ENCODE results near the gene HACL1. TPM values are rescaled to one million over a fixed set of nuclear protein-coding genes. Genes with fewer than 3 reads are reported as not detected.

The HACL1 gene
- total RNA-seq, 1 experiment from 2014 or later = 44.9 TPM

- DNase-seq (ENCODE audit: low spot score) (no peak), ATAC-seq (no peak)
- no peaks in the 10 kb centered on the region for H3K27me3 Mint-ChIP-seq (ENCODE audit: low read depth)
- ChIA-PET CTCF (no interaction called here), POLR2A (no interaction called here)
- H3K36me3 Mint-ChIP-seq = peaks cover 44% of the 10 kb centered on the region
- no peaks in the 10 kb centered on the region for H3K4me1 Mint-ChIP-seq
- H3K27ac Mint-ChIP-seq = no peak overlapping the region
- TF ChIP-seq SMAD4 (CRISPR knock-in tag; IDR thresholded peaks at IDR 0.05) = no peak
- no peak for TF ChIP-seq TEAD1 (CRISPR knock-in tag; IDR thresholded peaks at IDR 0.05)
- no peak for TF ChIP-seq ZBTB21 (CRISPR knock-in tag; IDR thresholded peaks at IDR 0.05; ENCODE audit: borderline replicate concordance)
- no peak for TF ChIP-seq NR1H2 (CRISPR knock-in tag; IDR thresholded peaks at IDR 0.05)
- TF ChIP-seq, protein P1, sequence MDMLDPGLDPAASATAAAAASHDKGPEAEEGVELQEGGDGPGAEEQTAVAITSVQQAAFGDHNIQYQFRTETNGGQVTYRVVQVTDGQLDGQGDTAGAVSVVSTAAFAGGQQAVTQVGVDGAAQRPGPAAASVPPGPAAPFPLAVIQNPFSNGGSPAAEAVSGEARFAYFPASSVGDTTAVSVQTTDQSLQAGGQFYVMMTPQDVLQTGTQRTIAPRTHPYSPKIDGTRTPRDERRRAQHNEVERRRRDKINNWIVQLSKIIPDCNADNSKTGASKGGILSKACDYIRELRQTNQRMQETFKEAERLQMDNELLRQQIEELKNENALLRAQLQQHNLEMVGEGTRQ (CRISPR knock-in tag; IDR thresholded peaks at IDR 0.05) = no peak
- no peak for TF ChIP-seq IRF1 (CRISPR knock-in tag; IDR thresholded peaks at IDR 0.05)
- no peak for TF ChIP-seq CBFB (CRISPR knock-in tag; IDR thresholded peaks at IDR 0.05; ENCODE audit: low read depth)
- TF ChIP-seq E2F1 (CRISPR knock-in tag; IDR thresholded peaks at IDR 0.05) = no peak
- TF ChIP-seq TEAD4 (CRISPR knock-in tag; IDR thresholded peaks at IDR 0.05) = no peak
- no peak for TF ChIP-seq ZNF121 (CRISPR knock-in tag; IDR thresholded peaks at IDR 0.05)
- no peak for TF ChIP-seq ZNF416 (CRISPR knock-in tag; IDR thresholded peaks at IDR 0.05)
- TF ChIP-seq, protein P2, sequence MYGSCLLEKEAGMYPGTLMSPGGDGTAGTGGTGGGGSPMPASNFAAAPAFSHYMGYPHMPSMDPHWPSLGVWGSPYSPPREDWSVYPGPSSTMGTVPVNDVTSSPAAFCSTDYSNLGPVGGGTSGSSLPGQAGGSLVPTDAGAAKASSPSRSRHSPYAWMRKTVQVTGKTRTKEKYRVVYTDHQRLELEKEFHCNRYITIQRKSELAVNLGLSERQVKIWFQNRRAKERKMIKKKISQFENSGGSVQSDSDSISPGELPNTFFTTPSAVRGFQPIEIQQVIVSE (CRISPR knock-in tag; IDR thresholded peaks at IDR 0.05; ENCODE audit: borderline replicate concordance) = no peak
- no peak for TF ChIP-seq NFE2L1 (CRISPR knock-in tag; IDR thresholded peaks at IDR 0.05)
- TF ChIP-seq OVOL2 (CRISPR knock-in tag; IDR thresholded peaks at IDR 0.05; ENCODE audit: borderline replicate concordance) = no peak
- TF ChIP-seq AFF4 (CRISPR knock-in tag; IDR thresholded peaks at IDR 0.05; ENCODE audit: borderline replicate concordance) = no peak
- no peak for TF ChIP-seq TP53 (CRISPR knock-in tag; IDR thresholded peaks at IDR 0.05)
- TF ChIP-seq GTF2I (CRISPR knock-in tag; conservative IDR thresholded peaks at IDR 0.05) = no peak
- no peak for TF ChIP-seq JUN (CRISPR knock-in tag; IDR thresholded peaks at IDR 0.05)
- TF ChIP-seq, protein P3, sequence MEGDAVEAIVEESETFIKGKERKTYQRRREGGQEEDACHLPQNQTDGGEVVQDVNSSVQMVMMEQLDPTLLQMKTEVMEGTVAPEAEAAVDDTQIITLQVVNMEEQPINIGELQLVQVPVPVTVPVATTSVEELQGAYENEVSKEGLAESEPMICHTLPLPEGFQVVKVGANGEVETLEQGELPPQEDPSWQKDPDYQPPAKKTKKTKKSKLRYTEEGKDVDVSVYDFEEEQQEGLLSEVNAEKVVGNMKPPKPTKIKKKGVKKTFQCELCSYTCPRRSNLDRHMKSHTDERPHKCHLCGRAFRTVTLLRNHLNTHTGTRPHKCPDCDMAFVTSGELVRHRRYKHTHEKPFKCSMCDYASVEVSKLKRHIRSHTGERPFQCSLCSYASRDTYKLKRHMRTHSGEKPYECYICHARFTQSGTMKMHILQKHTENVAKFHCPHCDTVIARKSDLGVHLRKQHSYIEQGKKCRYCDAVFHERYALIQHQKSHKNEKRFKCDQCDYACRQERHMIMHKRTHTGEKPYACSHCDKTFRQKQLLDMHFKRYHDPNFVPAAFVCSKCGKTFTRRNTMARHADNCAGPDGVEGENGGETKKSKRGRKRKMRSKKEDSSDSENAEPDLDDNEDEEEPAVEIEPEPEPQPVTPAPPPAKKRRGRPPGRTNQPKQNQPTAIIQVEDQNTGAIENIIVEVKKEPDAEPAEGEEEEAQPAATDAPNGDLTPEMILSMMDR (IDR thresholded peaks at IDR 0.05) = no peak
- TF ChIP-seq ELF4 (CRISPR knock-in tag; IDR thresholded peaks at IDR 0.05; ENCODE audit: low read depth) = no peak
- no peaks in the 10 kb centered on the region for H3K9me3 Mint-ChIP-seq
- H3K4me3 Mint-ChIP-seq = no peak overlapping the region
Observed at GRCh38 chr3:15581471-15582394, 19.6 kb downstream of the HACL1 start.

All from WTC11 (cell line).